GM23338 (cell line): ENCODE data around the gene DPY19L3.

ENCODE experiments used
- CREB1 ChIP-seq: fragments of 250-450 bp; sonication (Bioruptor Pico); IDR thresholded peaks from 2 replicates; pipeline ENCODE4 v1.5.0; 2020; ENCODE audit warnings: low read depth, mild to moderate bottlenecking, moderate library complexity
- CTCF ChIP-seq, 2 experiments: fragments of 200-600 bp in 1 of 2; sonication (generic) in 1 of 2; conservative IDR thresholded peaks; 2 replicates each; pipeline versions ENCODE4 v1.5.1 to v1.6.1; 2016 to 2017; ENCODE audit warnings: antibody characterized with exemption in 2 of 2, low read depth in 2 of 2, mild to moderate bottlenecking in 2 of 2, moderate library complexity in 1 of 2
- ETS1 ChIP-seq: IDR thresholded peaks from 2 replicates; pipeline ENCODE4 v1.6.1; 2016; ENCODE audit warnings: antibody characterized with exemption
- EZH2 ChIP-seq: fragments of 200-600 bp; sonication (generic); IDR thresholded peaks from one replicate; pipeline ENCODE4 v1.8.0; 2017; ENCODE audit warnings: antibody characterized with exemption, mild to moderate bottlenecking, low read depth; ENCODE audit not compliant: unreplicated experiment
- EZH2phosphoT487 ChIP-seq: fragments of 200-600 bp; sonication (generic); IDR thresholded peaks from one replicate; pipeline ENCODE4 v1.8.1; 2018; ENCODE audit warnings: antibody characterized with exemption; ENCODE audit not compliant: unreplicated experiment
- JUNB ChIP-seq: IDR thresholded peaks from one replicate; pipeline ENCODE4 v1.6.1; 2016; ENCODE audit warnings: antibody characterized with exemption; ENCODE audit not compliant: unreplicated experiment
- POLR2AphosphoS5 ChIP-seq: IDR thresholded peaks from 2 replicates; pipeline ENCODE4 v1.6.1; 2016; ENCODE audit warnings: antibody characterized with exemption, low read depth
- REST ChIP-seq: IDR thresholded peaks from one replicate; pipeline ENCODE4 v1.6.1; 2018; ENCODE audit warnings: antibody characterized with exemption; ENCODE audit not compliant: unreplicated experiment
- ZNF331 ChIP-seq: fragments of 250-450 bp; sonication (Bioruptor Pico); IDR thresholded peaks from 2 replicates; pipeline ENCODE4 v1.5.0; 2020; ENCODE audit warnings: low read depth, mild to moderate bottlenecking, moderate library complexity
- ZNF462 ChIP-seq: fragments of 250-450 bp; sonication (Bioruptor Pico); IDR thresholded peaks from 2 replicates; pipeline ENCODE4 v1.5.0; 2020; ENCODE audit warnings: mild to moderate bottlenecking, moderate library complexity

GRCh38 chr19:32401992-32402391 lies 3.6 kb upstream of the DPY19L3 start:
- TF ChIP-seq EZH2 (no peak), CTCF (conservative IDR thresholded peaks at IDR 0.05; ENCODE audit: low read depth in 2 of 2) (no peak), ZNF331 (CRISPR knock-in tag) (no peak), ZNF462 (CRISPR knock-in tag) (no peak), POLR2AphosphoS5 (no peak), EZH2phosphoT487 (no peak), CREB1 (no peak), ETS1 (no peak), REST (no peak), JUNB (no peak)
